Aorta (tissue), 5 donors: ENCODE measurements around the gene NCR2. TPM values are rescaled to one million over a fixed set of nuclear protein-coding genes. Genes with fewer than 3 reads are reported as not detected.

Experiments
- ATAC-seq: fragments of 200-7000 bp; cut with Tn5 transposase; one replicate; pipeline ENCODE4 v1.9.1; 2022; ENCODE audit warnings: moderate library complexity; ENCODE audit not compliant: low FRiP score
- DNase-seq, 2 donors: peaks; one replicate each; pipeline ENCODE4 v3.0.0-alpha.2; 2020
- H3K27ac ChIP-seq, 2 donors: one replicate each; pipeline ENCODE4 v1.5.1; 2013; ENCODE audit warnings: low read length in 2 of 2, mild to moderate bottlenecking in 2 of 2, moderate library complexity in 2 of 2, control low read depth in 1 of 2, inconsistent platforms in 1 of 2, low read depth in 1 of 2
- H3K27me3 ChIP-seq, 2 donors: one replicate each; pipeline ENCODE4 v1.6.1; 2013; ENCODE audit warnings: control low read depth in 1 of 2, low read length in 1 of 2, mild to moderate bottlenecking in 1 of 2, moderate library complexity in 1 of 2; ENCODE audit not compliant: insufficient read depth in 2 of 2, control insufficient read depth in 1 of 2
- H3K36me3 ChIP-seq, 2 donors: one replicate each; pipeline ENCODE4 v1.6.1; 2013; ENCODE audit warnings: control low read depth in 1 of 2, low read length in 1 of 2, mild to moderate bottlenecking in 1 of 2; ENCODE audit not compliant: insufficient read depth in 2 of 2, control insufficient read depth in 1 of 2
- H3K4me1 ChIP-seq, 2 donors: one replicate each; pipeline ENCODE4 v1.6.1; 2013; ENCODE audit warnings: low read length in 2 of 2, control low read depth in 1 of 2, mild to moderate bottlenecking in 1 of 2, moderate library complexity in 1 of 2; ENCODE audit not compliant: insufficient read depth in 2 of 2, control insufficient read depth in 1 of 2
- H3K4me3 ChIP-seq, 2 donors: one replicate each; pipeline ENCODE4 v1.5.1; 2013; ENCODE audit warnings: low read length in 2 of 2, control low read depth in 1 of 2, mild to moderate bottlenecking in 1 of 2
- H3K9me3 ChIP-seq: one replicate; pipeline ENCODE4 v1.6.1; 2013; ENCODE audit warnings: mild to moderate bottlenecking, low read length; ENCODE audit not compliant: control insufficient read depth
- WGBS, 2 donors: extraction: QIAGEN DNeasy Blood & Tissue Kit; methylation state at CpG; one replicate each; pipeline ENCODE4 v1.1.7; 2013; 5-methylcytosine and 5-hydroxymethylcytosine counted together
- intact Hi-C, 2 donors: fragments of 100-400 bp; cut with DNase I; formaldehyde crosslinking; loops; one replicate each; pipeline versions ENCODE4 v1.14.2 to v1.15.0; 2022
- polyA plus RNA-seq, 2 donors: library from polyadenylated mRNA; stranded (reverse); fragments of 200-250 nt; gene quantifications; one replicate each; pipeline ENCODE4 v1.2.3, GENCODE V29; 2013
- total RNA-seq, 2 donors: library from RNA; stranded (reverse); fragmentation: NEBNext Ultra II Directional; extraction: Animal tissue kit (Norgen Biotek cat#: 25700); gene quantifications; one replicate each; pipeline ENCODE4 v1.2.1, GENCODE V29; 2021
- donor health status: healthy with polysubstance abuse.
- donor health status: Bipolar disorder and iron deficiency.
- donor health status: DM: no; HTN: no; CAD: no.
- donor health status: DM: no; HTN: no; CAD: no.
- donor health status: DM: yes; HTN: yes; CAD: no.

The NCR2 gene
- total and polyA plus RNA-seq, 4 donors: not detected

GRCh38 chr6:41347378-41348050 lies 12.1 kb downstream of the NCR2 start:
- H3K4me3 ChIP-seq: no peak overlapping the region
- ATAC-seq (no peak), DNase-seq (no peak)
- H3K9me3 ChIP-seq: no peaks in the 10 kb centered on the region
- H3K27me3 ChIP-seq: no peaks in the 10 kb centered on the region
- intact Hi-C loops: no loop called here
- no peaks in the 10 kb centered on the region for H3K4me1 ChIP-seq
- no peak overlapping the region for H3K27ac ChIP-seq
- WGBS, 2 donors: 86% methylated on average over 9 of the region's 9 CpGs
- H3K36me3 ChIP-seq: no peaks in the 10 kb centered on the region

- WGBS, 2 donors: 96 to 99% methylated on average over 2 of the region's 2 CpGs
- H3K4me3 ChIP-seq: no peak overlapping the region
- ATAC-seq: no peak
- no peak for DNase-seq
- H3K27ac ChIP-seq: no peak overlapping the region
- no peaks in the 10 kb centered on the region for H3K36me3 ChIP-seq
- no peaks in the 10 kb centered on the region for H3K4me1 ChIP-seq
- no peaks in the 10 kb centered on the region for H3K9me3 ChIP-seq
- H3K27me3 ChIP-seq: no peaks in the 10 kb centered on the region
- intact Hi-C loops: no loop called here
These were observed 13.5 kb downstream of the NCR2 start for GRCh38 chr6:41348934-41349333.

- no peak overlapping the region for H3K27ac ChIP-seq
- WGBS, 2 donors: 19 to 29% methylated on average over 3 of the region's 3 CpGs
- no peaks in the 10 kb centered on the region for H3K9me3 ChIP-seq
- H3K4me3 ChIP-seq: no peak overlapping the region
- no peaks in the 10 kb centered on the region for H3K4me1 ChIP-seq
- intact Hi-C loops: no loop called here
- DNase-seq (no peak), ATAC-seq (no peak)
- no peaks in the 10 kb centered on the region for H3K36me3 ChIP-seq
- no peaks in the 10 kb centered on the region for H3K27me3 ChIP-seq
These were observed 17.0 kb downstream of the NCR2 start for GRCh38 chr6:41352396-41352795.

GRCh38 chr6:41352907-41353306 lies 17.5 kb downstream of the NCR2 start:
- H3K36me3 ChIP-seq: no peaks in the 10 kb centered on the region
- H3K27ac ChIP-seq: no peak overlapping the region
- WGBS, 2 donors: 93 to 94% methylated on average over 3 of the region's 3 CpGs
- no peak for ATAC-seq
- no peaks in the 10 kb centered on the region for H3K9me3 ChIP-seq
- peak in 1 of 2 donors; percentile 33 for DNase-seq
- H3K4me3 ChIP-seq: no peak overlapping the region
- intact Hi-C loops: no loop called here
- H3K4me1 ChIP-seq: no peaks in the 10 kb centered on the region
- H3K27me3 ChIP-seq: no peaks in the 10 kb centered on the region

- intact Hi-C loops: no loop called here
- no peaks in the 10 kb centered on the region for H3K36me3 ChIP-seq
- DNase-seq (peak in 1 of 2 donors; percentile 26), ATAC-seq (no peak)
- H3K27ac ChIP-seq: no peak overlapping the region
- 74 to 77% methylated on average over 3 of the region's 3 CpGs for WGBS, 2 donors
- H3K4me3 ChIP-seq: no peak overlapping the region
- no peaks in the 10 kb centered on the region for H3K9me3 ChIP-seq
- no peaks in the 10 kb centered on the region for H3K4me1 ChIP-seq
- no peaks in the 10 kb centered on the region for H3K27me3 ChIP-seq
These were observed 17.9 kb downstream of the NCR2 start for GRCh38 chr6:41353333-41353732.

- Histone ChIP-seq H3K36me3 (no peaks in the 10 kb centered on the region), H3K4me3 (no peak overlapping the region), H3K9me3 (peaks cover 6% of the 10 kb centered on the region), H3K27ac (no peak overlapping the region), H3K4me1 (no peaks in the 10 kb centered on the region), H3K27me3 (no peaks in the 10 kb centered on the region)
- intact Hi-C loops: no loop called here
- DNase-seq (no peak), ATAC-seq (no peak)
- 72 to 73% methylated on average over 4 of the region's 4 CpGs for WGBS, 2 donors
These were observed 20.5 kb downstream of the NCR2 start for GRCh38 chr6:41355952-41356351.

- intact Hi-C loops: no loop called here
- Histone ChIP-seq H3K27me3 (no peaks in the 10 kb centered on the region), H3K4me3 (no peak overlapping the region), H3K4me1 (no peaks in the 10 kb centered on the region), H3K36me3 (no peaks in the 10 kb centered on the region), H3K27ac (no peak overlapping the region), H3K9me3 (peaks cover 6% of the 10 kb centered on the region)
- no peak for DNase-seq
- 85 to 91% methylated on average over 3 of the region's 3 CpGs for WGBS, 2 donors
- no peak for ATAC-seq
These were observed 21.4 kb downstream of the NCR2 start for GRCh38 chr6:41356825-41357224.

- ATAC-seq: no peak
- no peak overlapping the region for H3K4me3 ChIP-seq
- 94 to 96% methylated on average over 7 of the region's 7 CpGs for WGBS, 2 donors
- no peaks in the 10 kb centered on the region for H3K27me3 ChIP-seq
- H3K4me1 ChIP-seq: no peaks in the 10 kb centered on the region
- peaks cover 6% of the 10 kb centered on the region for H3K9me3 ChIP-seq
- intact Hi-C loops: no loop called here
- DNase-seq: no peak
- no peaks in the 10 kb centered on the region for H3K36me3 ChIP-seq
- no peak overlapping the region for H3K27ac ChIP-seq
These were observed 23.1 kb downstream of the NCR2 start for GRCh38 chr6:41358503-41358902.

- Histone ChIP-seq H3K4me1 (no peaks in the 10 kb centered on the region), H3K4me3 (no peak overlapping the region), H3K9me3 (peaks cover 6% of the 10 kb centered on the region), H3K36me3 (no peaks in the 10 kb centered on the region), H3K27ac (no peak overlapping the region), H3K27me3 (no peaks in the 10 kb centered on the region)
- 76 to 78% methylated on average over 4 of the region's 4 CpGs for WGBS, 2 donors
- intact Hi-C loops: no loop called here
- DNase-seq (no peak), ATAC-seq (no peak)
These were observed 24.4 kb downstream of the NCR2 start for GRCh38 chr6:41359617-41360313.
